ENCODE results near the gene PRPF6.

Gene PRPF6

DNA sequence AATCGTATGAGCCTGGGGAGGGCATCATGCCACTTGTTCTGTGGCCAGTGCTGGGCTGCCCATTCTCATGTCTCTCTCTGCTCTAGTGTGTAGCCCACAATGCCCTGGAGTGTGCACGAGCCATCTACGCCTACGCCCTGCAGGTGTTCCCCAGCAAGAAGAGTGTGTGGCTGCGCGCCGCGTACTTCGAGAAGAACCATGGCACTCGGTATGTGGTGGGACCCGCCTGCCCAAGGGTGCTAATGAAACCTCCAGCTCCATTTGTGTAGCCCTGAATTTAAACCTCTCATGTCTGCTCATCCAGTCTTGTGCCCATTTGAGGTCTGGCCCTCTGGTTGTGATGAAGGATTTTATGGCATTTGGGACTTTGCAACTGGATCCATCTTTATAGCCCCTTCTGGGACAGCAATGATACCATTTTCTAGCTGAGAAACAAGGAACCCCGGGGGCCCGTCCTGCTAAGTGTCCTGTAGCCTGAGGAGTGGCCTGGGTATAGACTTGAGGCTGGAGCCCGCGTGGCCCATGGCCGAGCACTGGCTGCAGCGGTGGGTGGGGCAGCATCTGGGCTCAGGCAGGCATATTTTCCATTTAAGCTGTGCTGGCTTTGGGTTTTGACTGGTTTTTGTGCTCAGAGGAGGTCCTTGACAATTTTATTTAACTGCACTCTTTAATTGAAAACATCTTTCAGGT lies 41.9 kb downstream of the PRPF6 start:
- no peak for DNase-seq

DNA sequence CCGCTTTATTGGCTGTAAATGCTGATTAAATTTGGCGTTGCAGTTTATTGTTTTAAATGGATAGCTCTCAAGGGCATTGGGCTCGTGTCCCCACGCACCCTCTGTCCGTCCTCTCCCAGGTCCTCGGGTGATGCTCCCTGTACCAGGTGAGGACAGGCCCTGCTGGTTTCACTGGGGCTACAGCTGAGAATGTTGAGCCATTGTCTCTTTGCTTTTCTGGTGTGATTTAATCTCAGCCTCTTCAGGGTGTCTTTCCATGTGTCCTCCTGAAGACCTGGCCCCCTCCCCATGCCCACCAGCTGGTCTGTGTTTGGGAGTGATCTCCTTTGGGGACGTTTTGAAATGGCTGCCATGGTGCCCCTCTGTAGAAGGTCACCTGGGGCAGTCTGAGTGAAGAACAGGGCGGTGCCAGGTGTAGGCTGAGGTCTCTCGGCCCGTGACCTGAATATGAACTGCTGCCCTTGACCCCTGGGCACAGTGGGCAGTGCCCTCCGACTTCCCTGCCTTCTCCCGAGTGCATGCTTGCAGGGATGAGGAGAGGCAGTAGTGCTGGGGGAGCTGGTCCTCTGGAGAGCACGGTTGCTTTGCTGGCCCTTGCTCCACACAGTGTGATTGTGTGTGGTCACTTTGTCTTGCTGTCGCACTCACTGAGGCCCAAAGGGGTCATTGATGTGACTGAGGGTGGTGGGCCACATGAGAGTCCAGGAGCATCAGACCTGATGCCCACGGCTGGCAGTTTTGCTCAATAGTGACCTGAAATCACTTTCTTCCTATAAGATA lies 42.6 kb downstream of the PRPF6 start:
- DNase-seq = no peak

DNA sequence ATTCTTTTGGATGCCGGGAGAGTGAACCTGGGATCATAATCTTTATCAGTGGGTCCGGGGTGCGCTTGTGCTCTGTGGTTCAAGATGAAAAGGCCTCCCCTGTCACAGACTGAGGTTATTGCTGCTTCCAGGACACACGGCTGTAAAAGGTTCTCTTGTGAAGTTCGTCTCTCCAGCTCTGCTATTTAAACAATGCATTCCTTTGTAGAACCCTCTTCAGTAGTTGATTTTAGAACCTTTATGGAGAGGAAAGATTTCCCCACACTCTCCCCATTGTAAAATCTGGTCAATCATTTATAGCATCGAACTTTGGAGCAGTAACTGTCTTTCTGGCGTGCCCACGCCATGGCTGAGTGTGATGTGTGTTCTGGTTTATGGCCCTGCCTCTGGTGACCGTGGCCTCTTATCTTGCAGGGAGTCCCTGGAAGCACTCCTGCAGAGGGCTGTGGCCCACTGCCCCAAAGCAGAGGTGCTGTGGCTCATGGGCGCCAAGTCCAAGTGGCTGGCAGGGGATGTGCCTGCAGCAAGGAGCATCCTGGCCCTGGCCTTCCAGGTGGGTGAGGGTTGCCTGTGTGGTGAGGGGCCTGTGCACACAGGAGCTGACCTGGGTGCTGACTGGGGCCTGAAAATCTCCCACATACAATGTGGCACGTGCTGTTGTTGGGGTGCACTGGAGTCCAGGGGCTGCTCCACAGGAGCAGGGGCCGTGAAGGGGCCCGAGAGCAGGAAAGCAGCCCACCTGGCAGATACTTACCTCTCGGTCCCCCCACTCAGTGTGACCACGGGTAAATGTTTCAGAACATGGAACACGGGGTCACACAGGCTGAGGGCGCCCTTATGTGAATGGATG lies 43.4 kb downstream of the PRPF6 start:
- DNase-seq = no peak

DNA sequence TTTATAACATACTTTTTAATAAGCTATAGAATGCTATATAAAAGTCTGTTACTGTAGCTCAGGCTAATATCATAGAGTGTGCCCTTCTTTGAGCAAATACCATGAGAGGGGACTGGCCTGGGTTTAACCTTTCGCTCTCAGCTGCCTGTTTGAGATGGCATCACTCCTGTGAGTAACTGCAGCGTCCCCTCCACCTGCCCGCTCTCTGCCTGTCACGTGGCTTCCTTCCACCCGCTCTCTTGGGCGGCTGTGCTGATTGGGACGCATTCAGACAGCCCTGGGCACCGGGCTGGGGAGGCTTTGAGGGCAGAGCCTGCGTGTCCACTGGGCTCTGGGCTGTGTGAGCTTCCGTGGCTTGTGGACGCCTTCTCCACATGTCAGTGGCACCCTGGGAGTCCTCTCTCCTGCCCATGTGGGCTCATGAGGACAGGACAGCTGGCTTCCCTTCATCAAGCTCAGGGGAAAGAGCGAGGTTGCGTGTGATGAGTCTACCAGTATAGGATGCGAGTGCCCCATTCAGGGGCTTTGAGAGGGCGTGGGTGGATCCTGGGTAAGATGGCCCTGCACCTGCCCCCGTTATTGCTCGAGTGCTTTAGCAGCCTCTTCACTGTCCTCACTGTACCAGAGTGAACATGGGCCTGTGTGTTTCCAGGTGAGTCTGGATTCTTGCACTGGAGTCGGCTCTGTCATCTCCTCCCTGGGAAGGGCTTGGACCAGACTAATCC lies 44.3 kb downstream of the PRPF6 start:
- DNase-seq = no peak

DNA sequence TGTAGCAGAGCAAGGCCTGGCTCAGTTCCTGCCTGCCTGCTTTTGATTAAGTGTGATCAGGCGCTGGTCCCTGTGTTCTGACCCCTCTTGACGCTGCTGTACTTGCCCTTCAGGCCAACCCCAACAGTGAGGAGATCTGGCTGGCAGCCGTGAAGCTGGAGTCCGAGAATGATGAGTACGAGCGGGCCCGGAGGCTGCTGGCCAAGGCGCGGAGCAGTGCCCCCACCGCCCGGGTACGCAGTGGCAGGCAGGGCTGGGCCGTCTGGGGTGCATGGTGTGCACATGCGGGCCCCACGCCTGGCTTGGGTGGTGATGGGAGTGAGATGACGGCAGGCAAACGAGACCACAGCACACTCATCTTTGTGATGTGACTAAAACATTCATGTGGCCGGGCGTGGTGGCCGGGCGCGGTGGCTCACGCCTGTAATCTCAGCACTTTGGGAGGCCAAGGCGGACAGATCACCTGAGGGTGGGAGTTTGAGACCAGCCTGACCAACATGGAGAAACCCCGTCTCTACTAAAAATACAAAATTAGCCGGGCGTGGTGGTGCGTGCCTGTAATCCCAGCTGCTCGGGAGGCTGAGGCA lies 45.0 kb downstream of the PRPF6 start:
- DNase-seq = no peak

GRCh38 chr20:64027981-64028685 lies 47.2 kb downstream of the PRPF6 start:
- DNase-seq = no peak

DNA sequence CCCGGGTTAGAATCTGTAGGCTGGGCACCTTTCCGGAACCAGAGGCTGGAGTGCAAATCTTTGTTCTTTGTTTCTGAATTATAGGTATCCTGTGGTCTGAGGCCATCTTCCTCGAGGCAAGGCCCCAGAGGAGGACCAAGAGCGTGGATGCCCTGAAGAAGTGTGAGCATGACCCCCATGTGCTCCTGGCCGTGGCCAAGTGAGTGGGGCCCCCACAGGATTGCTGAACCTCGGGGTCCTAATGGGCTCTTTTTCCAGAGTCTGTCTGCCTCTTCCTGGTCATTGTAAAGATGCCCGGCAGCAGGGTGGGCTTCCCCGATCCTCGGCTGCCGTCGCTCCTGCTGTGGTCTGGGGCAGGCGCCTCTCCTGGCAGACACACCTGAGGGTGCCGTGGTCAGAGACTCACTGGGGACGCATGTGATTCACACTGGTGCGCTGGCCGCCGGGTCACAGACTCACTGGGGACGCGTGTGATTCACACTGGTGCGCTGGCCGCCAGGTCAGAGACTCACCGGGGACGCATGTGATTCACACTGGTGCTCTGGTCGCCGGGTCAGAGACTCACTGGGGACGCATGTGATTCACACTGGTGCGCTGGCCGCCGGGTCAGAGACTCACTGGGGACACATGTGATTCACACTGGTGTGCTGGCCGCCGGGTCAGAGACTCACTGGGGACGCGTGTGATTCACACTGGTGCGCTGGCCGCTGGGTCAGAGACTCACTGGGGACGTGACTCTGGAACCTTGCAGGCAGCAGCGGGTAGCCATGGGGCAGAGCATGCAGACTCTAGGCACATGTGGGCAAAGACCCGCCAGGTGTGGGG lies 48.6 kb downstream of the PRPF6 start:
- no peak for DNase-seq

GRCh38 chr20:64030371-64031134 lies 49.6 kb downstream of the PRPF6 start:
- no peak for DNase-seq

DNA sequence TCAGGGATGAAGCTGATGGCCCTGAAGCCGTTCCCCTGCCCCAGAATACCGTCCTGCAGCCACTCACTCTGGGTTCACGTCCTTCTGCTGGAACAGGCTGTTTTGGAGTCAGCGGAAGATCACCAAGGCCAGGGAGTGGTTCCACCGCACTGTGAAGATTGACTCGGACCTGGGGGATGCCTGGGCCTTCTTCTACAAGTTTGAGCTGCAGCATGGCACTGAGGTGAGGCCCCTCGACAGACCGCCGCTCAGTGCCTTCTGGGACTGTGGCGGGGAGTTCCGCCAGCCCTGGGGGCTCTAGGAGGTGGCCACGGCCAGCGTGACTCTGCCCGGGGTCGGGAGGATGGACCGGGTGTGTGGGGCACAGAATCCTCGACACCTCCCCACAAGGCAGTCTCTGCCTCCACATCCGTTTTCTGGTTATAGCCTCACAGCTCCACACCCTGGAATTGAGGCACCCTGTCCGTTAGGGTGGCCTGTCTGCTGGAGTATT lies 50.9 kb downstream of the PRPF6 start:
- DNase-seq = no peak

GRCh38 chr20:64032706-64033624 lies 52.0 kb downstream of the PRPF6 start:
- DNase-seq = no peak

DNA sequence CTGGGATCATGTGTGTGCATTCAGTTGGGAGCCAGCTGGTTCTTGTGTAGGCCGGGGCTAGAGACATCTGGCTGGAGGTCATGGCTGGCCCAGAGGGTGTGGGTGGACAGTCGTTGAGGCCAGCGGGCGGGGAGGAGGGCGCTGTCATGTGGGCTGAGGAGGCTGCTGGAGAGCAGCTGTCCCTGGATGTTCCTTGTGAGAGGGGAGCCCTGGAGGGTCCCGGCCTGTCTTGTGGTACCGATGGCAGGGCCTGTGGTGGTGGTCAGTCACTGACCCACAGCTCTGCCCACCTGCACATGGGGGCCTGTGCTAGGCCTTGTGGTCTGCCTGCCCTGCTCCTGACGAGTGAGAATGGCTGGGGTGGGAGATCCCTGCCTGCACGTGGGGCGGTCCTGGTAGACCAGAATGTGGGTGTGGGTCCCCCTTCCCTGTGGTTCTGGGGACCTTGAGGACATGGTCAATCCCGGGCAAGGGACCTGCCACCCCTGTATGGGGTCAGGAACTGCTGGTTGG lies 53.1 kb downstream of the PRPF6 start:
- no peak for DNase-seq

GRCh38 chr20:64035066-64035932 lies 54.4 kb downstream of the PRPF6 start:
- no peak for DNase-seq

DNA sequence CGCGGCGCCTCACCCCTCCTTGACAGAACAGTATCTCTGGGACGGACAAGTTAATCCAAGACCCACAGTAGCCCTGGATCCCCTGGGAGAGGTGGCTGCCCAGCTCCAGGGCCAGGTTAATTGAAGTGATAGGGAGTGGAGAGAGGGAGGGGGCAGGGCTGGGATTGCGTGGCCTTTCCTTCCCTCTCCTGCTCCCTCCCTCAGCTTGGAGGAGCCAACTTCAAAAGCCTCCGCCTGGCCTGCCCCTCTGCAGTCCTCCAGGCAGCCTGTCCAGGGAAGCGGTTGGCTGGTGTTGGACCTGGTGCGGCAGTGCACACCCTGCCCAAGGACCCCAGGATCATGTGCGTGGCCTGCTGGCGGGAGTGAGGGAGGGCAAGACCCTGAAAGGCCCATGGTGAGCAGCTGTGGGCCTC lies 55.0 kb downstream of the PRPF6 start, which contains the start of gene C20orf204:
TSS of gene C20orf204 (plus strand) at position 250 of the 413 bp plus-strand sequence. CDS start at position 392, 142 bp downstream.
- no peak for DNase-seq

DNA sequence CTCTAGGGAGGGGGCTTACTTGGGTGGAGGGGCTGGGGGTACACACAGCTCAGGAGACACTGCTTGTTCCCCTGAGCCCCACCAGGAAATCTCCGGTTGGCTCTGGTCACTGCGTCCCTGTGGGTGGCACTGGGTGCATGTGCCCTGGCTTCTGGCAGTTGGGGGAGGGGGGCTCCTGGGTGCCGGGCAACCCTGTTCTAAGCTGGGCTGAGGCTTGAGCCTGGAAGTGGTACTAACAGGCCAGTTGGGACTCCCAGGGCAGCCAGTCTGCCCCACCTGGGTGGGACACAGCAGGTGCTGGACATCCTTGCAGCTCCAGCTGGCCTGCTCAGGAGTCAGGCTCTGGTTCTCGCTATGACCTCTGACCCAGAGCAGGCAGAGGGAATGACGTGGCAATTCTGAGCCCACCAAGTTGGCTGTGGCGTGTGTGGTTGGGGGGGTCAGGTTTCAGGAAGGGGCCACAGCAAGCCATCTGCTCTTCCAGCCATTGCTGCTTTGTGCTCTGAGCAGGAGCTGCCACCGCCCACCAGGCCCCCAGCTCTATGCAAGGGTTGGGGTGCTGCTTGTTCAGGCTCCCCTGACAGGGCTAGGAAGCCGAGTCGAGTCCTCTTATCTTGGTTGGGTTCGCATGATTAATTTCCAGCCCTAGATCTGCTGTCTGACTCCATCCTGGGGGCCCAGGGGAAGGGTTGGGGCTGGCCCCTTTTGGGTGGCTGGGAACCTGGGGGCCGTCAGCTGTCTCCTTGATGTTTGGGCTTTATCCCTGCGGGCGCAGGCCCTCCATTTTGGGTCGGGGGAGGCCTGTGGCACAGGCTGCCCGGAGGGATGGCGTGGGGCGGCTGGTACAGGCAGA lies 55.6 kb downstream of the PRPF6 start:
- no peak for DNase-seq

DNA sequence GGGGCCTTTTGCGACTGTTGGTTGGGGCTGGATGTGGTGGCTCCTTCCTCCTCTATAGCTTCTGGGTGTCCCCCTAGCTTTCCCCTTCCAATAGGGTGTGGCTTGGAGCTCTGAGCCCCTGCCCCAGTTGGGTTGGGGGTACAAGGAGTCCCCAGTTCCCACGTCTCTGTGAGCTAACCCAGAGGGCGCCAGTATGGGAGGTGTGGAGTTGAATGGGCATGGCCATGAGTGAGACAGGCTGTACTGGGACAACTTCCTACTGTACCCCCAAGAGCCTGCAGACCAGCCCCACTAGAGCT lies 56.2 kb downstream of the PRPF6 start:
- no peak for DNase-seq

GRCh38 chr20:64037498-64038213 lies 56.7 kb downstream of the PRPF6 start:
- peak; percentile 65 for DNase-seq

Data from DMS79 treated with DMSO at 0.1 percent for 48 hours (cell line).